Measurements from ENCODE around the gene PWWP2B.

PWWP2B gene

GRCh38 chr10:132368391-132368790 is 28.6 kb upstream of the PWWP2B start:
- Histone ChIP-seq H3K9me3 (ENCODE audit: low read length) (no peaks in the 10 kb centered on the region), H3K4me3 (ENCODE audit: low read length) (no peak overlapping the region), H3K27me3 (ENCODE audit: insufficient read depth, low read length) (no peaks in the 10 kb centered on the region), H3K4me1 (ENCODE audit: insufficient read depth, low read length) (no peaks in the 10 kb centered on the region), H3K36me3 (ENCODE audit: insufficient read depth, low read length) (peaks cover 17% of the 10 kb centered on the region), H2AFZ (ENCODE audit: low read depth, low read length) (no peak overlapping the region)

DNA sequence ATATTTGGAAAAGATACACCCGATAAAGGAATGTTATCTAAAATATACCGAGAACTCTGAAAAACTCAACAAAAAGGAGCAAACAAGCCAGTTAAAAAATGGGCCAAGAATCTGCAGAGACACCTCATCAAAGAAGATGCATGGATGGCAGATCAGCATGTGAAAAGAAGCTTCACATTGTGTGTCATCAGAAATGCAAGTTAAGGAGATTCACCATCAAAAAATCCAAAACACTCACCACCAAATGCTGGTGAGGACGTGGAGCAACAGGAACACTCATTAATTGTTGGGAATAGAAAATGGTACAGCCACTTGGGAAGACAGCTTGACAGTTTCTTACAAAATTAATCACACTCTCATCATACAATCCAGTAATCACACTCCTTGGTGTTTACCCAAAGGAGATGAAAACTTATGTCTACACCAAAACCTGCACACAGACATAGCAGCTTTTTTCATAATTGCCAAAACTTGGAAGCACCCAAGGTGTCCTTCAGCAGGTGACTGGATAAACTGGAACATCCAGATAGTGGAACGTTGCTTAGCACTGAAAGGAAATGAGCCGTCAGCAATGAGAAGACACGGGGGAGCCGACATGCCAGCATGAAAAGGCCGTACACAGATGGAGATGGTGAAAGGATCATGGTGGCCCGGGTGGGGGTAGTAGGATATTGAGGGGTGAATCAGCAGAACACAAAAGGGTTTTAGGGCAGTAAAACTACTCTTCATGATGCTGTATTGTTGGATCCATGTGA is 27.9 kb upstream of the PWWP2B start:
- no peaks in the 10 kb centered on the region for H3K4me1 ChIP-seq (ENCODE audit: insufficient read depth, low read length)
- H2AFZ ChIP-seq (ENCODE audit: low read depth, low read length), result no peak overlapping the region
- H3K36me3 ChIP-seq (ENCODE audit: insufficient read depth, low read length), result peaks cover 17% of the 10 kb centered on the region
- no peak overlapping the region for H3K4me3 ChIP-seq (ENCODE audit: low read length)
- H3K27me3 ChIP-seq (ENCODE audit: insufficient read depth, low read length), result no peaks in the 10 kb centered on the region
- H3K9me3 ChIP-seq (ENCODE audit: low read length), result no peaks in the 10 kb centered on the region

DNA sequence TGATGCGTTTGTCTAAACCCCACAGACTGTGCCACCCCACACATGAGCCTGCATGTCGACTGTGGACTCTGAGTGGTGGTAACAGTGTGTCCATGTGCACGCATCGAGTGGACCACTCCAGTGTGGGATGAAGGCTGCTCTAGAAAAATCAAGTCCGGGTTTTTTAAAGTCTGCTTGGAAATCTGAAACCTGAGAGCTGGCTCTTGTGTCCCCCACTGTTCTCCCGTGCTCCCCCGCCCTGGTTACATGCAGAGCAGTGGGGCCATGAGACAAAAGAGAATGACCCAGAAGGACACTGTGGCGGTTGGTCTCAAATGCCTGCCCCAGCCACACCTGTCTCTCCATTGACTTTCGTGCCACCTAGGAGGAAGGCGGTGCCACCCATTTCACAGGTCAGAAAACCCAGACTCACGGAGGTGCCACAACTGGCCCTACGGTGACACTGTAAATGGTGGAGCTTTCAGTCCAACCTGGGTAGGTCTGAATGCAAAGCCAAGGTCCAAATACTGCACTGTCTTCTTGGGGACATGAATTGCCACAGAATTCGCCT is 27.3 kb upstream of the PWWP2B start:
- Histone ChIP-seq H2AFZ (ENCODE audit: low read depth, low read length) (no peak overlapping the region), H3K4me1 (ENCODE audit: insufficient read depth, low read length) (no peaks in the 10 kb centered on the region), H3K27me3 (ENCODE audit: insufficient read depth, low read length) (no peaks in the 10 kb centered on the region), H3K36me3 (ENCODE audit: insufficient read depth, low read length) (peaks cover 14% of the 10 kb centered on the region), H3K9me3 (ENCODE audit: low read length) (no peaks in the 10 kb centered on the region), H3K4me3 (ENCODE audit: low read length) (no peak overlapping the region)

- Histone ChIP-seq H3K4me3 (ENCODE audit: low read length) (no peak overlapping the region), H3K27me3 (ENCODE audit: insufficient read depth, low read length) (no peaks in the 10 kb centered on the region), H3K4me1 (ENCODE audit: insufficient read depth, low read length) (no peaks in the 10 kb centered on the region), H2AFZ (ENCODE audit: low read depth, low read length) (no peak overlapping the region), H3K36me3 (ENCODE audit: insufficient read depth, low read length) (peaks cover 14% of the 10 kb centered on the region), H3K9me3 (ENCODE audit: low read length) (no peaks in the 10 kb centered on the region)
Measured at GRCh38 chr10:132370426-132371340, 26.3 kb upstream of the PWWP2B start.

DNA sequence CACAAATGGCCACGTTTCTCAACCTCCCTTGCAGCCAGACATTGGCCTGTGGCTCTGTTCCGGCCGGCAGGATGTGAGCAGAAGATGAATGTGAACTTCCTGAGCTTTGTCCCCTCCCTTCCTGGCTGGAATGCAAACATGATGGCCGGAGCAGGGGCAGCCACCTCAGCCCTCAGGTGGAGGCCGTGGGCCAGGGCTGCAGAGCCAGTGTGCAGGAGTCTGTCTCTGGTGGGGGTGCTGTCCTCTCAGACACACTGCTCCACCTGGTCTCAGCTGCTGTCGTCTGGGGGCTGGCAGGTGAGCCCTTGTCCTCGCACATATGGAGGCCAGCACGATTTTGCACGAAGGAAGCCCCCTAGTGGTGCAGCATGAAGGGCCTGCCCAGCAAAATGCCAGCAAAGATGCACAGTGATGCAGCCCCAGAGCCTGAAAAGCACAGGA is 25.3 kb upstream of the PWWP2B start:
- H3K9me3 ChIP-seq (ENCODE audit: low read length), result no peaks in the 10 kb centered on the region
- no peak overlapping the region for H2AFZ ChIP-seq (ENCODE audit: low read depth, low read length)
- H3K4me3 ChIP-seq (ENCODE audit: low read length), result no peak overlapping the region
- peaks cover 5% of the 10 kb centered on the region for H3K36me3 ChIP-seq (ENCODE audit: insufficient read depth, low read length)
- H3K4me1 ChIP-seq (ENCODE audit: insufficient read depth, low read length), result no peaks in the 10 kb centered on the region
- H3K27me3 ChIP-seq (ENCODE audit: insufficient read depth, low read length), result no peaks in the 10 kb centered on the region

- H3K4me3 ChIP-seq (ENCODE audit: low read length), result no peak overlapping the region
- no peak overlapping the region for H2AFZ ChIP-seq (ENCODE audit: low read depth, low read length)
- H3K27me3 ChIP-seq (ENCODE audit: insufficient read depth, low read length), result no peaks in the 10 kb centered on the region
- H3K9me3 ChIP-seq (ENCODE audit: low read length), result no peaks in the 10 kb centered on the region
- H3K4me1 ChIP-seq (ENCODE audit: insufficient read depth, low read length), result no peaks in the 10 kb centered on the region
- no peaks in the 10 kb centered on the region for H3K36me3 ChIP-seq (ENCODE audit: insufficient read depth, low read length)
Measured at GRCh38 chr10:132372516-132373095, 24.4 kb upstream of the PWWP2B start.

- H3K9me3 ChIP-seq (ENCODE audit: low read length), result no peaks in the 10 kb centered on the region
- H3K36me3 ChIP-seq (ENCODE audit: insufficient read depth, low read length), result no peaks in the 10 kb centered on the region
- H2AFZ ChIP-seq (ENCODE audit: low read depth, low read length), result no peak overlapping the region
- H3K4me3 ChIP-seq (ENCODE audit: low read length), result no peak overlapping the region
- H3K4me1 ChIP-seq (ENCODE audit: insufficient read depth, low read length), result no peaks in the 10 kb centered on the region
- H3K27me3 ChIP-seq (ENCODE audit: insufficient read depth, low read length), result no peaks in the 10 kb centered on the region
Measured at GRCh38 chr10:132373241-132373955, 23.6 kb upstream of the PWWP2B start.

GRCh38 chr10:132374176-132374575 is 22.8 kb upstream of the PWWP2B start:
- H3K4me1 ChIP-seq (ENCODE audit: insufficient read depth, low read length), result no peaks in the 10 kb centered on the region
- H3K27me3 ChIP-seq (ENCODE audit: insufficient read depth, low read length), result no peaks in the 10 kb centered on the region
- no peaks in the 10 kb centered on the region for H3K9me3 ChIP-seq (ENCODE audit: low read length)
- H3K36me3 ChIP-seq (ENCODE audit: insufficient read depth, low read length), result no peaks in the 10 kb centered on the region
- H3K4me3 ChIP-seq (ENCODE audit: low read length), result no peak overlapping the region
- no peak overlapping the region for H2AFZ ChIP-seq (ENCODE audit: low read depth, low read length)

GRCh38 chr10:132374612-132375011 is 22.4 kb upstream of the PWWP2B start:
- H3K4me3 ChIP-seq (ENCODE audit: low read length), result no peak overlapping the region
- H3K36me3 ChIP-seq (ENCODE audit: insufficient read depth, low read length), result no peaks in the 10 kb centered on the region
- H3K27me3 ChIP-seq (ENCODE audit: insufficient read depth, low read length), result no peaks in the 10 kb centered on the region
- no peaks in the 10 kb centered on the region for H3K4me1 ChIP-seq (ENCODE audit: insufficient read depth, low read length)
- H3K9me3 ChIP-seq (ENCODE audit: low read length), result no peaks in the 10 kb centered on the region
- no peak overlapping the region for H2AFZ ChIP-seq (ENCODE audit: low read depth, low read length)

DNA sequence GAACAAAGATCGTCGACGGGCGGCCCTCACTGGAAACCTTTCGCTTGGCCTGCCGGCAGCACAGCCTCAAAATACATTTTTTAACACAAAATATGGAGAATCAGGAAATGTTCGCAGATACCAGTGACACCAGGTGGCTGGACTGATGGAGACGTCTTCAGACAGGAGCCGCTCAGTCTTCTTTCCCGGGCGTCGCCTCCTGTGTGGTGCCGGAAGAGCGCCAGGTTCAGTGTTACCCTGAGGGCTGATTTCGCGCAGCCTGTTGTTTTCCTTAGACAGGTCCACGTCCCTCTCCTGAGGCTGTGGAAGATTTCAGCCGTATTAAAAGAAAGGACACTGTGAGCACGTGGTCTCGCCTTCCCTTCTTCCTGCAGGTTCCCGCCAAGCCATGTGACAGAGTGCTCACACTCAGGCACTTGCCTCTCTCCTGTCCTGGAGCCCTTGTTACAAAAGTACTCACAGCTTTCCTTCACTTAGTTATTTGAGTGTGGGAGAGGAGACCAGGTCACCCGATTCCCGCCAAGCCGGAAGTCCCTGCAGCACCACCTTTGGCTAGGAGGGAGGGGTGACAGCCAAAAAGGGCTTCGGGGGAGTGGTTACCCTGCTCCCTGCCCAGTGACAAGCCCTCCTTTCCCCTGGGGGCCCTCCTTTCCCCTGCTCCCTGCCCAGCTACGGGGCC is 21.7 kb upstream of the PWWP2B start:
- Histone ChIP-seq H3K36me3 (ENCODE audit: insufficient read depth, low read length) (no peaks in the 10 kb centered on the region), H3K4me1 (ENCODE audit: insufficient read depth, low read length) (no peaks in the 10 kb centered on the region), H3K9me3 (ENCODE audit: low read length) (no peaks in the 10 kb centered on the region), H3K4me3 (ENCODE audit: low read length) (no peak overlapping the region), H2AFZ (ENCODE audit: low read depth, low read length) (no peak overlapping the region), H3K27me3 (ENCODE audit: insufficient read depth, low read length) (no peaks in the 10 kb centered on the region)

- Histone ChIP-seq H3K36me3 (ENCODE audit: insufficient read depth, low read length) (no peaks in the 10 kb centered on the region), H2AFZ (ENCODE audit: low read depth, low read length) (no peak overlapping the region), H3K4me3 (ENCODE audit: low read length) (no peak overlapping the region), H3K9me3 (ENCODE audit: low read length) (no peaks in the 10 kb centered on the region), H3K4me1 (ENCODE audit: insufficient read depth, low read length) (no peaks in the 10 kb centered on the region), H3K27me3 (ENCODE audit: insufficient read depth, low read length) (no peaks in the 10 kb centered on the region)
Measured at GRCh38 chr10:132375795-132376297, 21.2 kb upstream of the PWWP2B start.

- H3K36me3 ChIP-seq (ENCODE audit: insufficient read depth, low read length), result no peaks in the 10 kb centered on the region
- no peaks in the 10 kb centered on the region for H3K27me3 ChIP-seq (ENCODE audit: insufficient read depth, low read length)
- no peaks in the 10 kb centered on the region for H3K4me1 ChIP-seq (ENCODE audit: insufficient read depth, low read length)
- no peak overlapping the region for H3K4me3 ChIP-seq (ENCODE audit: low read length)
- H2AFZ ChIP-seq (ENCODE audit: low read depth, low read length), result no peak overlapping the region
- no peaks in the 10 kb centered on the region for H3K9me3 ChIP-seq (ENCODE audit: low read length)
Measured at GRCh38 chr10:132376394-132376851, 20.6 kb upstream of the PWWP2B start.
